HepG2 (cell line): Measurements from ENCODE around the gene SAPCD2. TPM values are rescaled to one million over a fixed set of nuclear protein-coding genes. Genes with fewer than 3 reads are reported as not detected.

Experiments used
- ATAC-seq: fragments of 200-7000 bp; cut with Tn5 transposase; 3 replicates; pipeline ENCODE4 v1.9.1; 2020; ENCODE audit warnings: mild to moderate bottlenecking, moderate library complexity
- BruUV-seq: library from RNA; stranded (reverse); fragments of 400-500 nt; replicated peaks from 2 replicates; lab custom pipeline; 2021; lab: Mats Ljungman, UMichigan
- CTCF ChIA-PET: fragments of 300-600 bp; formaldehyde crosslinking; extraction: SDS; loops from one replicate; lab custom pipeline; 2021; ENCODE audit warnings: low total read pairs, inconsistent platforms, low intra/inter-chr PET ratio; lab: Yijun Ruan, JAX
- POLR2A ChIA-PET: fragments of 350-600 bp; sonication (Branson Sonifier 250); formaldehyde crosslinking; loops from one replicate; lab custom pipeline; 2020; ENCODE audit warnings: antibody characterized with exemption, inconsistent platforms; lab: Yijun Ruan, JAX
- DNase-seq: peaks from one replicate; pipeline ENCODE4 v3.0.0-alpha.2; 2015; ENCODE audit warnings: low spot score
- FAIRE-seq: peaks from 3 replicates; lab custom pipeline; 2011; peaks lifted over from hg19 to GRCh38; lab: Jason Lieb, UNC
- H2AFZ ChIP-seq: one replicate; pipeline ENCODE4 v1.6.1; 2011; ENCODE audit warnings: low read length, inconsistent platforms
- H3K27ac ChIP-seq: fragments of 300-600 bp; 3 replicates; pipeline ENCODE4 v1.8.0; 2011; ENCODE audit warnings: mixed run types, mild to moderate bottlenecking, mixed read lengths, low read length, inconsistent platforms; ENCODE audit not compliant: insufficient read depth; ENCODE audit errors: extremely low read length
- H3K27me3 ChIP-seq, 2 experiments: fragments of 200-600 bp in 1 of 2; 2 replicates in 1 of 2; 3 replicates in 1 of 2; pipeline versions ENCODE4 v1.6.0 to v1.8.0; 2011; ENCODE audit warnings: low read length in 2 of 2, mild to moderate bottlenecking in 2 of 2, moderate library complexity in 2 of 2, inconsistent platforms in 1 of 2; ENCODE audit not compliant: insufficient read depth in 2 of 2, control insufficient read depth in 1 of 2
- H3K36me3 ChIP-seq, 2 experiments: fragments of 200-600 bp in 1 of 2; replicated peaks in 1 of 2; 2 replicates in 1 of 2; 3 replicates in 1 of 2; pipeline versions ENCODE4 v1.5.1 to v1.8.0; 2011; ENCODE audit warnings: low read length in 2 of 2, inconsistent platforms in 1 of 2; ENCODE audit not compliant: insufficient read depth in 2 of 2, control insufficient read depth in 1 of 2
- H3K4me1 ChIP-seq: 2 replicates; pipeline ENCODE4 v1.5.1; 2012; ENCODE audit warnings: low read length, inconsistent platforms; ENCODE audit not compliant: insufficient read depth
- H3K4me2 ChIP-seq: 2 replicates; pipeline ENCODE4 v1.6.0; 2011; ENCODE audit warnings: low read depth, low read length, inconsistent platforms
- H3K4me3 ChIP-seq, 3 experiments: fragments of 200-600 bp in 1 of 3; sonication (generic), shearing (Covaris generic) in 1 of 3; replicated peaks in 1 of 3; 2 replicates each; pipeline ENCODE4 v1.5.1; 2011 to 2016; ENCODE audit warnings: low read length in 3 of 3, inconsistent platforms in 2 of 3, low read depth in 2 of 3, mild to moderate bottlenecking in 2 of 3, control low read depth in 1 of 3, mixed read lengths in 1 of 3; ENCODE audit not compliant: insufficient read depth in 1 of 3
- H3K79me2 ChIP-seq: one replicate; pipeline ENCODE4 v1.6.1; 2011; ENCODE audit warnings: low read length, inconsistent platforms; ENCODE audit not compliant: insufficient read depth
- H3K9ac ChIP-seq: 2 replicates; pipeline ENCODE4 v1.6.0; 2011; ENCODE audit warnings: mild to moderate bottlenecking, low read depth, low read length, inconsistent platforms; ENCODE audit not compliant: insufficient read depth
- H3K9me3 ChIP-seq: 2 replicates; pipeline ENCODE4 v1.5.1; 2012; ENCODE audit warnings: mild to moderate bottlenecking, low read length
- H4K20me1 ChIP-seq: 2 replicates; pipeline ENCODE4 v1.6.0; 2011; ENCODE audit warnings: inconsistent platforms, mild to moderate bottlenecking, low read length, moderate library complexity; ENCODE audit not compliant: insufficient read depth
- AGO2 ChIP-seq: fragments of 200-400 bp; formaldehyde crosslinking; optimal IDR thresholded peaks from 2 replicates; pipeline ENCODE3; 2017; ENCODE audit warnings: mild to moderate bottlenecking, low read depth, low read length, moderate library complexity
- CAMTA2 ChIP-seq: sonication (generic); formaldehyde crosslinking; IDR thresholded peaks from 2 replicates; pipeline ENCODE4 v1.4.0; 2020; ENCODE audit warnings: mild to moderate bottlenecking, missing genetic modification reagents, borderline replicate concordance
- FLYWCH1 ChIP-seq: sonication (generic); formaldehyde crosslinking; IDR thresholded peaks from 2 replicates; pipeline ENCODE4 v1.8.1; 2023; ENCODE audit warnings: mild to moderate bottlenecking, missing genetic modification reagents
- FOSL1 ChIP-seq: sonication (generic); formaldehyde crosslinking; IDR thresholded peaks from 2 replicates; pipeline ENCODE4 v1.9.0; 2021; ENCODE audit warnings: missing genetic modification reagents, borderline replicate concordance
- HOXA3 ChIP-seq: sonication (generic); formaldehyde crosslinking; IDR thresholded peaks from 2 replicates; pipeline ENCODE4 v1.5.0; 2020; ENCODE audit warnings: missing genetic modification reagents
- MTERF4 ChIP-seq: sonication (generic); formaldehyde crosslinking; IDR thresholded peaks from 2 replicates; pipeline ENCODE4 v1.8.0; 2023; ENCODE audit warnings: mild to moderate bottlenecking, missing genetic modification reagents
- SP4 ChIP-seq: sonication (generic); formaldehyde crosslinking; IDR thresholded peaks from 2 replicates; pipeline ENCODE4 v1.8.1; 2023; ENCODE audit warnings: mild to moderate bottlenecking, missing genetic modification reagents
- ZC3H13 ChIP-seq: sonication (generic); formaldehyde crosslinking; IDR thresholded peaks from 2 replicates; pipeline ENCODE4 v1.8.1; 2023; ENCODE audit warnings: mild to moderate bottlenecking, missing genetic modification reagents, moderate library complexity
- ZNF224 ChIP-seq: sonication (generic); formaldehyde crosslinking; IDR thresholded peaks from 2 replicates; pipeline ENCODE4 v1.5.0; 2020; ENCODE audit warnings: mild to moderate bottlenecking, missing genetic modification reagents
- ZNF263 ChIP-seq: sonication (generic); formaldehyde crosslinking; IDR thresholded peaks from 2 replicates; pipeline ENCODE4 v1.4.0; 2020; ENCODE audit warnings: missing genetic modification reagents
- ZNF326 ChIP-seq: sonication (generic); formaldehyde crosslinking; IDR thresholded peaks from 2 replicates; pipeline ENCODE4 v1.4.0; 2020; ENCODE audit warnings: missing genetic modification reagents, borderline replicate concordance
- ZNF746 ChIP-seq: sonication (generic); formaldehyde crosslinking; IDR thresholded peaks from 2 replicates; pipeline ENCODE4 v1.8.0; 2022; ENCODE audit warnings: mild to moderate bottlenecking, missing genetic modification reagents
- ZNF83 ChIP-seq: sonication (generic); formaldehyde crosslinking; IDR thresholded peaks from 2 replicates; pipeline ENCODE4 v1.4.0; 2020; ENCODE audit warnings: missing genetic modification reagents, mild to moderate bottlenecking, borderline replicate concordance
- WGBS: methylation state at CpG from one replicate; pipeline ENCODE4 v1.1.6; 2017; ENCODE audit warnings: low lambda C conversion rate; 5-methylcytosine and 5-hydroxymethylcytosine counted together
- in situ Hi-C: cut with HindIII; loops from 2 replicates; pipeline ENCODE4 v1.10.0; 2017; ENCODE audit warnings: low pct_unique_long_range_greater_than_20kb; ENCODE audit not compliant: extremely low pct_ligation_motif_present
- intact Hi-C: fragments of 100-400 bp; cut with micrococcal nuclease; formaldehyde crosslinking; loops from one replicate; pipeline ENCODE4 v1.10.0; 2022; ENCODE audit not compliant: unreplicated experiment
- polyA plus RNA-seq, 8 experiments: library from polyadenylated mRNA; depleted of rRNA in 3 of 8; stranded (reverse) in 7 of 8; unstranded in 1 of 8; fragments of >200 nt; fragmentation: Illumina TruSeq in 4 of 8; extraction: Trizol in 4 of 8; gene quantifications; 2 replicates each; pipeline versions ENCODE4 v1.2.1 to v1.2.3, GENCODE V29; 2011 to 2016; ENCODE audit warnings: low read depth in 4 of 8, missing spikeins in 1 of 8, mixed read lengths in 1 of 8; ENCODE audit not compliant: insufficient read depth in 1 of 8
- total RNA-seq, 5 experiments: library from RNA; depleted of rRNA; stranded (reverse); fragments of >200 nt; fragmentation: Illumina TruSeq; extraction: Trizol; gene quantifications; 2 replicates each; pipeline ENCODE4 v1.2.3, GENCODE V29; 2016; ENCODE audit warnings: low read depth in 1 of 5
- TF ChIP-seq, protein P1 (sequence below): sonication (generic); formaldehyde crosslinking; IDR thresholded peaks from 2 replicates; pipeline ENCODE4 v1.5.0; 2020; ENCODE audit warnings: mild to moderate bottlenecking, missing genetic modification reagents, borderline replicate concordance
- TF ChIP-seq, protein P2 (sequence below): sonication (generic); formaldehyde crosslinking; IDR thresholded peaks from 2 replicates; pipeline ENCODE4 v1.4.0; 2020; ENCODE audit warnings: mild to moderate bottlenecking, missing genetic modification reagents

Gene SAPCD2
- total and polyA plus RNA-seq, 2 of the 13 experiments (the other 11 are each of a cell fraction or from before 2014, with no cell fraction given), result 21.9 to 42.8 TPM

DNA sequence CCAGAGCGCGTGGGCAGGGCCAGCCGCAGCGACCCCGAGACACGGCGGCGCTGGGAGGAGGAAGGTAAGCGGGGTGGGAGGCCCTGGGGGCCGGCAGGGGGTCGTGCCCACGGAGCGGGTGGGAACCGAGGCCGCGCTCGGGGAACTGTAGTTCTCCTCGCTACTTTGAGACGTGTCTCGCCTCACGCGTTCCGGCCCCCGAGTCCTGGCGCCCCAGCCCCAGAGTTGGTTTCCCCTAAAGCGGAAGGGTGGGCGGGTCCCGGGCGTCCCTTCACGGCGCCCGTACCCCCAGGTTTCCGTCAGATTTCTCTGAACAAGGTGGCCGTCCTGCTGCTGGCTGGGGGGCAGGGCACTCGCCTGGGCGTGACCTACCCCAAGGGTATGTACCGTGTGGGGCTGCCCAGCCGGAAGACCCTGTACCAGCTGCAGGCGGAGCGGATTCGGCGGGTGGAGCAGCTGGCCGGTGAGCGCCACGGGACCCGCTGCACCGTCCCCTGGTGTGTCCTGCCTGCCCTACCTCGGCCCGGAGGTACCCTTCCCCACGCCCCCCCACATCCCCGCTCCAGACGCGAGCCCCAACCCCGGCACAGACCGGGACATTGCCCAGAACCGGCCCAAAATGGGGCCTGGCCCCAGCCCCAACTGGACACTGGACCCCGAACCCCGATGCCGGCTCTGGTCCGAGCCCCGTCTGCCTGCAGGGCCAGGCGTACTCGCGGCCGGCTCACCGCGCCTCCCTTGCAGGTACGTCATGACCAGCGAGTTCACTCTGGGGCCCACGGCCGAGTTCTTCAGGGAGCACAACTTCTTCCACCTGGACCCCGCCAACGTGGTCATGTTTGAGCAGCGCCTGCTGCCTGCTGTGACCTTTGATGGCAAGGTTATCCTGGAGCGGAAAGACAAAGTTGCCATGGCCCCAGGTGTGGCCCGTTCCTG is 7.7 kb upstream of the SAPCD2 start:
- no peaks in the 10 kb centered on the region for H3K9me3 ChIP-seq
- no peaks in the 10 kb centered on the region for H3K27me3 ChIP-seq
- H3K4me2 ChIP-seq, result peak overlapping the region; percentile 83
- DNase-seq, result no peak
- no peaks in the 10 kb centered on the region for H3K79me2 ChIP-seq
- ChIA-PET POLR2A (interaction anchor here (1.0 to 2.9 kb wide), 4 partner anchors 8 to 162 kb away, joined by 4 to 30 read pairs (median 6); partner anchors contain the start of genes MAN1B1, NPDC1 and TUBB4B), CTCF (no interaction called here)
- H3K9ac ChIP-seq, result peak overlapping the region; percentile 69
- in situ Hi-C loops (no loop called here), intact Hi-C loops (no loop called here)
- 65% methylated on average over 16 of the region's 76 CpGs for WGBS
- peak overlapping the region; percentile 64 to 85 (median 76); a peak in 5 of 6 replicates for H3K4me3 ChIP-seq
- H3K36me3 ChIP-seq, result peaks cover 9 to 16% of the 10 kb centered on the region in 2 experiments; a peak in 4 of 5 replicates
- H2AFZ ChIP-seq, result no peak overlapping the region
- H4K20me1 ChIP-seq, result no peaks in the 10 kb centered on the region
- peaks cover 46% of the 10 kb centered on the region for H3K4me1 ChIP-seq
- FAIRE-seq, result no peak
- no peak overlapping the region for H3K27ac ChIP-seq
- ATAC-seq, result no peak; the same call in 2 of the 3 replicates
- BruUV-seq, result TSS peak; percentile 41
- TF ChIP-seq, protein P1, sequence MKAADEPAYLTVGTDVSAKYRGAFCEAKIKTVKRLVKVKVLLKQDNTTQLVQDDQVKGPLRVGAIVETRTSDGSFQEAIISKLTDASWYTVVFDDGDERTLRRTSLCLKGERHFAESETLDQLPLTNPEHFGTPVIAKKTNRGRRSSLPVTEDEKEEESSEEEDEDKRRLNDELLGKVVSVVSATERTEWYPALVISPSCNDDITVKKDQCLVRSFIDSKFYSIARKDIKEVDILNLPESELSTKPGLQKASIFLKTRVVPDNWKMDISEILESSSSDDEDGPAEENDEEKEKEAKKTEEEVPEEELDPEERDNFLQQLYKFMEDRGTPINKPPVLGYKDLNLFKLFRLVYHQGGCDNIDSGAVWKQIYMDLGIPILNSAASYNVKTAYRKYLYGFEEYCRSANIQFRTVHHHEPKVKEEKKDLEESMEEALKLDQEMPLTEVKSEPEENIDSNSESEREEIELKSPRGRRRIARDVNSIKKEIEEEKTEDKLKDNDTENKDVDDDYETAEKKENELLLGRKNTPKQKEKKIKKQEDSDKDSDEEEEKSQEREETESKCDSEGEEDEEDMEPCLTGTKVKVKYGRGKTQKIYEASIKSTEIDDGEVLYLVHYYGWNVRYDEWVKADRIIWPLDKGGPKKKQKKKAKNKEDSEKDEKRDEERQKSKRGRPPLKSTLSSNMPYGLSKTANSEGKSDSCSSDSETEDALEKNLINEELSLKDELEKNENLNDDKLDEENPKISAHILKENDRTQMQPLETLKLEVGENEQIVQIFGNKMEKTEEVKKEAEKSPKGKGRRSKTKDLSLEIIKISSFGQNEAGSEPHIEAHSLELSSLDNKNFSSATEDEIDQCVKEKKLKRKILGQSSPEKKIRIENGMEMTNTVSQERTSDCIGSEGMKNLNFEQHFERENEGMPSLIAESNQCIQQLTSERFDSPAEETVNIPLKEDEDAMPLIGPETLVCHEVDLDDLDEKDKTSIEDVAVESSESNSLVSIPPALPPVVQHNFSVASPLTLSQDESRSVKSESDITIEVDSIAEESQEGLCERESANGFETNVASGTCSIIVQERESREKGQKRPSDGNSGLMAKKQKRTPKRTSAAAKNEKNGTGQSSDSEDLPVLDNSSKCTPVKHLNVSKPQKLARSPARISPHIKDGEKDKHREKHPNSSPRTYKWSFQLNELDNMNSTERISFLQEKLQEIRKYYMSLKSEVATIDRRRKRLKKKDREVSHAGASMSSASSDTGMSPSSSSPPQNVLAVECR, result no peak
- TF ChIP-seq CAMTA2 (CRISPR knock-in tag) (0 out of 2 replicates have a peak, but pooled peaks have one; percentile 12), ZNF746 (CRISPR knock-in tag) (peak; percentile 15; the same call in 1 of the 2 replicates), AGO2 (peak; percentile 44), ZNF83 (CRISPR knock-in tag) (0 out of 2 replicates have a peak, but pooled peaks have one; percentile 36), SP4 (CRISPR knock-in tag) (0 out of 2 replicates have a peak, but pooled peaks have one; percentile 26), HOXA3 (CRISPR knock-in tag) (peak; percentile 32; the same call in 1 of the 2 replicates), FLYWCH1 (0 out of 2 replicates have a peak, but pooled peaks have one; percentile 22), ZNF263 (CRISPR knock-in tag) (0 out of 2 replicates have a peak, but pooled peaks have one; percentile 40), ZNF326 (CRISPR knock-in tag) (no peak), ZC3H13 (CRISPR knock-in tag) (no peak), ZNF224 (CRISPR knock-in tag) (no peak), MTERF4 (CRISPR knock-in tag) (0 out of 2 replicates have a peak, but pooled peaks have one; percentile 32), FOSL1 (0 out of 2 replicates have a peak, but pooled peaks have one; percentile 1)
- TF ChIP-seq, protein P2, sequence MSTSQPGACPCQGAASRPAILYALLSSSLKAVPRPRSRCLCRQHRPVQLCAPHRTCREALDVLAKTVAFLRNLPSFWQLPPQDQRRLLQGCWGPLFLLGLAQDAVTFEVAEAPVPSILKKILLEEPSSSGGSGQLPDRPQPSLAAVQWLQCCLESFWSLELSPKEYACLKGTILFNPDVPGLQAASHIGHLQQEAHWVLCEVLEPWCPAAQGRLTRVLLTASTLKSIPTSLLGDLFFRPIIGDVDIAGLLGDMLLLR (CRISPR knock-in tag), result no peak
